CD4-positive, alpha-beta T cell (primary cell): Measurements from ENCODE around the gene ANO8. TPM values are rescaled to one million over a fixed set of nuclear protein-coding genes. Genes with fewer than 3 reads are reported as not detected.

ENCODE experiments used
- ATAC-seq: fragments of 200-7000 bp; cut with Tn5 transposase; one replicate; pipeline ENCODE4 v1.10.0; 2022; ENCODE audit warnings: mild to moderate bottlenecking; ENCODE audit not compliant: poor library complexity
- CTCF ChIA-PET: fragments of 350-600 bp; sonication (Branson Sonifier 250); formaldehyde crosslinking; loops from one replicate; lab custom pipeline; 2021; ENCODE audit warnings: antibody characterized with exemption, inconsistent platforms; lab: Charles Lee
- POLR2A ChIA-PET: fragments of 350-600 bp; sonication (Branson Sonifier 250); formaldehyde crosslinking; loops from one replicate; lab custom pipeline; 2021; ENCODE audit warnings: antibody characterized with exemption, inconsistent platforms; lab: Charles Lee
- DNase-seq, 14 experiments: peaks; one replicate each; pipeline ENCODE4 v3.0.0-alpha.2; 2013 to 2020; ENCODE audit warnings: mixed read lengths in 2 of 14
- H3K27ac ChIP-seq, 2 donors: one replicate each; pipeline versions ENCODE4 v1.5.1 to v1.7.0; 2013; ENCODE audit warnings: low read length in 2 of 2, low read depth in 1 of 2, mild to moderate bottlenecking in 1 of 2
- H3K27me3 ChIP-seq, 2 experiments: 1 replicate in 1 of 2; 2 replicates in 1 of 2; pipeline versions ENCODE4 v1.6.1 to v1.7.0; 2013; ENCODE audit warnings: low read length in 2 of 2, control low read depth in 1 of 2, mild to moderate bottlenecking in 1 of 2, moderate library complexity in 1 of 2; ENCODE audit not compliant: insufficient read depth in 2 of 2, control insufficient read depth in 1 of 2
- H3K36me3 ChIP-seq: one replicate; pipeline ENCODE4 v1.6.1; 2013; ENCODE audit warnings: low read length, control low read depth; ENCODE audit not compliant: insufficient read depth
- H3K4me1 ChIP-seq: one replicate; pipeline ENCODE4 v1.6.1; 2013; ENCODE audit warnings: low read length, control low read depth; ENCODE audit not compliant: insufficient read depth
- H3K4me3 ChIP-seq: one replicate; pipeline ENCODE4 v1.5.1; 2013; ENCODE audit warnings: mild to moderate bottlenecking, low read length, moderate library complexity
- H3K9me3 ChIP-seq, 2 experiments: 1 replicate in 1 of 2; 2 replicates in 1 of 2; pipeline versions ENCODE4 v1.6.1 to v1.7.0; 2013; ENCODE audit warnings: low read length in 2 of 2, mild to moderate bottlenecking in 2 of 2, control low read depth in 1 of 2, moderate library complexity in 1 of 2; ENCODE audit not compliant: control insufficient read depth in 1 of 2, insufficient read depth in 1 of 2
- H3K27ac Mint-ChIP-seq: one replicate; pipeline ENCODE4 v1.8.0; 2020; ENCODE audit warnings: mixed read lengths
- H3K27me3 Mint-ChIP-seq: one replicate; pipeline ENCODE4 v1.8.0; 2021; ENCODE audit warnings: mixed read lengths
- H3K36me3 Mint-ChIP-seq: one replicate; pipeline ENCODE4 v1.8.0; 2021; ENCODE audit warnings: low read depth, mixed read lengths
- H3K4me1 Mint-ChIP-seq: one replicate; pipeline ENCODE4 v1.8.0; 2021; ENCODE audit warnings: low read depth, mixed read lengths
- H3K4me3 Mint-ChIP-seq: one replicate; pipeline ENCODE4 v1.8.0; 2020; ENCODE audit warnings: mild to moderate bottlenecking, mixed read lengths
- H3K9me3 Mint-ChIP-seq: one replicate; pipeline ENCODE4 v1.8.0; 2020; ENCODE audit warnings: mixed read lengths
- CTCF ChIP-seq: fragments of 200-600 bp; IDR thresholded peaks from one replicate; pipeline ENCODE4 v1.8.0; 2022; ENCODE audit warnings: antibody characterized with exemption, mild to moderate bottlenecking
- intact Hi-C, 2 experiments: fragments of 100-400 bp; cut with DNase I in 1 of 2; cut with micrococcal nuclease in 1 of 2; formaldehyde crosslinking; loops; one replicate each; pipeline versions ENCODE4 v1.15.1 to v1.9.0; 2023 to 2025; cut with DNase I, micrococcal nuclease
- total RNA-seq, 174 experiments: library from RNA in 2 of 174; stranded (reverse) in 2 of 174; gene quantifications; one replicate each; pipeline ENCODE4 v1.2.3 and lab custom pipeline; 2021 to 2026

The ANO8 gene
- total RNA-seq, 2 experiments from 2014 or later, result 15.3 TPM

DNA sequence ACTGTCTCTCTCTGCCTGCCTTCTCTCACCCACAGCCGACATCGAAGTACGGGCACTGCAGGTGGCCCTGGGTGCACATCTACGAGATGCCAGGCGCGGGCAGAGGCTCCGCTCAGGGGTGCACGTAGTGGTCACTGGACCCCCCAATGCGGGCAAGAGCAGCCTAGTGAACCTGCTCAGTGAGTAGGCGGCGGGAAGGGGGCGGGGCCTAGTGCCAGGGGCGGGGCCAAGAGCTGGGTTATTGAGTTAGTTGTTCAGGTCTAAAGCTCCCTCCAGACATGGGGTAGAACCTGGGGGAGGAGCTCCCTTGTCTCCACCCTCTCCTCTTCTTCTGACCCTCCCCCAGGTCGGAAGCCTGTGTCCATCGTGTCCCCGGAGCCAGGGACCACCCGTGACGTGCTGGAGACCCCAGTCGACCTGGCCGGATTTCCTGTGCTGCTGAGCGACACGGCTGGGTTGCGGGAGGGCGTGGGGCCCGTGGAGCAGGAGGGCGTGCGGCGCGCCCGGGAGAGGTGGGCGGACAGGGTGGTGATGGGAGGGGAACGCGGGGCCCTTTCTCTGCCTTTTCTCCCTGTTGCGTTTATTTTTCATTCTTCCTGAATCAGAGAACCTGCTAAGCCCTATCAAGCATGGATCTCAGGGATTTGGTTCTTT, 4.6 kb upstream of the ANO8 start:
- Histone ChIP-seq H3K36me3 (peaks cover 7% of the 10 kb centered on the region), H3K27ac (no peak overlapping the region), H3K4me1 (peaks cover 36% of the 10 kb centered on the region), H3K27me3 (no peaks in the 10 kb centered on the region), H3K9me3 (no peaks in the 10 kb centered on the region), H3K4me3 (no peak overlapping the region)
- DNase-seq (peak in 10 of 14 experiments; percentile 20 to 51 (median 32)), ATAC-seq (no peak)
- H3K27me3 Mint-ChIP-seq, result no peaks in the 10 kb centered on the region
- no peak overlapping the region for H3K27ac Mint-ChIP-seq
- ChIA-PET CTCF (interaction anchor here (0.7 to 1.1 kb wide), 2 partner anchors 34 to 723 kb away, joined by 3 read pairs; partner anchors contain the start of gene MRPL34), POLR2A (interaction anchor here (0.8 to 1.5 kb wide), 2 partner anchors 30 to 172 kb away, joined by 3 read pairs; partner anchors contain the start of genes DDA1 and PGLS)
- H3K4me3 Mint-ChIP-seq, result peak overlapping the region; percentile 51
- H3K9me3 Mint-ChIP-seq, result no peaks in the 10 kb centered on the region
- no peak for TF ChIP-seq CTCF
- H3K36me3 Mint-ChIP-seq, result peaks cover 16% of the 10 kb centered on the region
- H3K4me1 Mint-ChIP-seq, result peaks cover 25% of the 10 kb centered on the region
- intact Hi-C loops, result loop anchor here in 1 of 2 experiments (5.0 kb wide), 1 partner anchor 47 kb away; no protein-coding TSS in a partner anchor

GRCh38 chr19:17338433-17339078, 3.9 kb upstream of the ANO8 start:
- no peak for TF ChIP-seq CTCF
- H3K9me3 ChIP-seq, result no peaks in the 10 kb centered on the region
- Mint-ChIP-seq H3K36me3 (peaks cover 21% of the 10 kb centered on the region), H3K27ac (no peak overlapping the region), H3K9me3 (no peaks in the 10 kb centered on the region), H3K27me3 (no peaks in the 10 kb centered on the region), H3K4me3 (peak overlapping the region; percentile 93), H3K4me1 (peaks cover 31% of the 10 kb centered on the region)
- POLR2A ChIA-PET, result interaction anchor here (0.8 to 1.5 kb wide), 2 partner anchors 29 to 173 kb away, joined by 3 read pairs; partner anchors contain the start of genes DDA1 and PGLS
- H3K36me3 ChIP-seq, result peaks cover 7% of the 10 kb centered on the region
- H3K27me3 ChIP-seq, result no peaks in the 10 kb centered on the region
- no peak for ATAC-seq
- H3K27ac ChIP-seq, result no peak overlapping the region
- DNase-seq, result peak in 1 of 14 experiments; percentile 49
- intact Hi-C loops, result loop anchor here in 1 of 2 experiments (5.0 kb wide), 1 partner anchor 46 kb away; no protein-coding TSS in a partner anchor
- H3K4me1 ChIP-seq, result peaks cover 42% of the 10 kb centered on the region
- peak overlapping the region; percentile 71 for H3K4me3 ChIP-seq
- CTCF ChIA-PET, result interaction anchor here (1.1 kb wide), 1 partner anchor 33 kb away, joined by 3 read pairs; the partner anchor contains the start of gene MRPL34

DNA sequence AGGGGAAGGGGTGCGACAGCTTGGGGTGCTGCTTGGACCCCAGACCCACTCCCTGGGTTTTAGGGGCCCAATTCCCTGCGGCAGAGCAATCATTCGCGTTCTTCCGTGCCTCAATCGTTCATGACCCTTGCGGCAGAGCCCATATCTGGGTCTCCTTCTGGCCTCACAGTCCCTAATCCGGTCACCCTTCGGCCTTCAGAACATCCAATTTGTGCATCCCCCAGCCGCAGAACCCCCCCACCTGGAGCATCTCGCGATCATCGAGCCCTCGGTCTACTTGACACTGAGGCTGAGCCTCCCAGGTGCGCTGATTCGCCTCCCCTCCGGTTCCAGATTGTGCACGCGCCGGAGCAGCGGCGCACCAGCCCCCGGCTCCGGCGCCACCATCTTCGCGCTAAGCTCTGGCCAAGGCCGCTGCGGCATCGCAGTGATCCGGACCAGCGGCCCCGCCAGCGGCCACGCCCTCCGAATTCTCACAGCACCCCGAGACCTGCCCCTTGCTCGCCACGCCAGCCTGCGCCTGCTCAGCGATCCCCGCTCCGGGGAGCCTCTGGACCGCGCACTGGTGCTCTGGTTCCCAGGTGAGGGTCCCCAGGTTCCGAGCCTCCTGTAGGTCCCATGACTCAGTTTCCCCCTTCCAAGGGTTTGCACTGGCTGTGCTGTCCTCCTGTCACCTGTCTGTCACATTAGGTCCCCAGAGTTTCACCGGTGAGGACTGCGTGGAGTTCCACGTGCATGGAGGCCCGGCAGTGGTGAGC, 3.2 kb upstream of the ANO8 start:
- peaks cover 49% of the 10 kb centered on the region for H3K4me1 ChIP-seq
- Mint-ChIP-seq H3K4me3 (peak overlapping the region; percentile 93), H3K9me3 (no peaks in the 10 kb centered on the region), H3K4me1 (peaks cover 33% of the 10 kb centered on the region), H3K27me3 (no peaks in the 10 kb centered on the region), H3K27ac (peak overlapping the region; percentile 86), H3K36me3 (peaks cover 21% of the 10 kb centered on the region)
- H3K36me3 ChIP-seq, result peaks cover 9% of the 10 kb centered on the region
- intact Hi-C loops, result loop anchor here (1.0 to 5.0 kb wide), 5 partner anchors 29 to 123 kb away; partner anchors contain the start of genes DDA1 (in 1 of the 2), MRPL34 (in 1 of the 2) and USE1 (in 1 of the 2)
- no peak for TF ChIP-seq CTCF
- H3K9me3 ChIP-seq, result no peaks in the 10 kb centered on the region
- ChIA-PET CTCF (interaction anchor here (1.1 kb wide), 1 partner anchor 32 kb away, joined by 3 read pairs; the partner anchor contains the start of gene MRPL34), POLR2A (interaction anchor here (1.5 to 1.8 kb wide), 2 partner anchors 82 to 174 kb away, joined by 3 to 7 read pairs; partner anchors contain the start of genes MVB12A and PGLS)
- ATAC-seq (peak; percentile 7), DNase-seq (peak in 9 of 14 experiments; percentile 15 to 65 (median 28))
- H3K27me3 ChIP-seq, result no peaks in the 10 kb centered on the region
- peak overlapping the region; percentile 11 to 73 for H3K27ac ChIP-seq
- peak overlapping the region; percentile 71 for H3K4me3 ChIP-seq
